T-helper 1 cell treated with Interleukin-12 subunit alpha and Interleukin-12 subunit beta and Interleukin-4 antibody, amounts not matched to agents 30 μg/mL and 1 μg/mL, for 36 hours (primary cell): ENCODE data around the gene PCDHAC2.

Source experiments
- H3K27ac Mint-ChIP-seq: one replicate; pipeline ENCODE4 v1.8.0; 2021; ENCODE audit warnings: mild to moderate bottlenecking, mixed read lengths
- H3K27me3 Mint-ChIP-seq: one replicate; pipeline ENCODE4 v1.8.0; 2021; ENCODE audit warnings: low read depth, mixed read lengths
- H3K36me3 Mint-ChIP-seq: one replicate; pipeline ENCODE4 v1.8.0; 2021; ENCODE audit warnings: low read depth, mixed read lengths
- H3K4me1 Mint-ChIP-seq: one replicate; pipeline ENCODE4 v1.8.0; 2021; ENCODE audit warnings: low read depth, mixed read lengths
- H3K4me3 Mint-ChIP-seq: one replicate; pipeline ENCODE4 v1.8.0; 2021; ENCODE audit warnings: mild to moderate bottlenecking, moderate library complexity, mixed read lengths
- H3K9me3 Mint-ChIP-seq: one replicate; pipeline ENCODE4 v1.8.0; 2021; ENCODE audit warnings: mixed read lengths

Gene PCDHAC2

GRCh38 chr5:140967226-140967893 is 1.1 kb downstream of the PCDHAC2 start:
- Mint-ChIP-seq H3K4me3 (no peak overlapping the region), H3K9me3 (no peaks in the 10 kb centered on the region), H3K27ac (no peak overlapping the region), H3K4me1 (no peaks in the 10 kb centered on the region), H3K27me3 (peaks cover 11% of the 10 kb centered on the region), H3K36me3 (no peaks in the 10 kb centered on the region)

GRCh38 chr5:140969880-140970279 is 3.6 kb downstream of the PCDHAC2 start:
- Mint-ChIP-seq H3K27ac (no peak overlapping the region), H3K36me3 (no peaks in the 10 kb centered on the region), H3K9me3 (no peaks in the 10 kb centered on the region), H3K4me1 (no peaks in the 10 kb centered on the region), H3K4me3 (no peak overlapping the region), H3K27me3 (peaks cover 9% of the 10 kb centered on the region)

GRCh38 chr5:140973550-140973949 is 7.3 kb downstream of the PCDHAC2 start:
- no peak overlapping the region for H3K27ac Mint-ChIP-seq

GRCh38 chr5:140977003-140977402 is 10.7 kb downstream of the PCDHAC2 start:
- no peaks in the 10 kb centered on the region for H3K36me3 Mint-ChIP-seq
- no peaks in the 10 kb centered on the region for H3K9me3 Mint-ChIP-seq
- no peaks in the 10 kb centered on the region for H3K27me3 Mint-ChIP-seq
- H3K4me3 Mint-ChIP-seq: no peak overlapping the region
- H3K4me1 Mint-ChIP-seq: no peaks in the 10 kb centered on the region
- no peak overlapping the region for H3K27ac Mint-ChIP-seq

More at GRCh38 chr5:140973550-140973949, 7.3 kb downstream of the PCDHAC2 start:
- no peak overlapping the region for H3K4me3 Mint-ChIP-seq
- no peaks in the 10 kb centered on the region for H3K9me3 Mint-ChIP-seq
- no peaks in the 10 kb centered on the region for H3K36me3 Mint-ChIP-seq
- H3K4me1 Mint-ChIP-seq: no peaks in the 10 kb centered on the region
- no peaks in the 10 kb centered on the region for H3K27me3 Mint-ChIP-seq

GRCh38 chr5:140978260-140978659 is 12.0 kb downstream of the PCDHAC2 start:
- no peaks in the 10 kb centered on the region for H3K9me3 Mint-ChIP-seq
- no peak overlapping the region for H3K4me3 Mint-ChIP-seq
- no peaks in the 10 kb centered on the region for H3K27me3 Mint-ChIP-seq
- H3K36me3 Mint-ChIP-seq: no peaks in the 10 kb centered on the region
- H3K27ac Mint-ChIP-seq: no peak overlapping the region
- no peaks in the 10 kb centered on the region for H3K4me1 Mint-ChIP-seq

GRCh38 chr5:140978983-140979382 is 12.7 kb downstream of the PCDHAC2 start:
- H3K4me1 Mint-ChIP-seq: no peaks in the 10 kb centered on the region
- no peak overlapping the region for H3K4me3 Mint-ChIP-seq
- H3K27ac Mint-ChIP-seq: no peak overlapping the region
- H3K27me3 Mint-ChIP-seq: no peaks in the 10 kb centered on the region
- H3K9me3 Mint-ChIP-seq: no peaks in the 10 kb centered on the region
- H3K36me3 Mint-ChIP-seq: no peaks in the 10 kb centered on the region

- Mint-ChIP-seq H3K4me3 (no peak overlapping the region), H3K4me1 (no peaks in the 10 kb centered on the region), H3K36me3 (no peaks in the 10 kb centered on the region), H3K9me3 (no peaks in the 10 kb centered on the region), H3K27ac (no peak overlapping the region), H3K27me3 (no peaks in the 10 kb centered on the region)
Observed at GRCh38 chr5:140982083-140982716, 15.9 kb downstream of the PCDHAC2 start.

- Mint-ChIP-seq H3K4me1 (no peaks in the 10 kb centered on the region), H3K27me3 (no peaks in the 10 kb centered on the region)
Observed at GRCh38 chr5:140986117-140986521, 19.8 kb downstream of the PCDHAC2 start.

GRCh38 chr5:140988100-140988499 is 21.8 kb downstream of the PCDHAC2 start:
- H3K4me1 Mint-ChIP-seq: no peaks in the 10 kb centered on the region
- H3K4me3 Mint-ChIP-seq: no peak overlapping the region
- H3K9me3 Mint-ChIP-seq: no peaks in the 10 kb centered on the region
- H3K36me3 Mint-ChIP-seq: no peaks in the 10 kb centered on the region
- no peaks in the 10 kb centered on the region for H3K27me3 Mint-ChIP-seq
- H3K27ac Mint-ChIP-seq: no peak overlapping the region

More at GRCh38 chr5:140986117-140986521, 19.8 kb downstream of the PCDHAC2 start:
- Mint-ChIP-seq H3K4me3 (no peak overlapping the region), H3K36me3 (no peaks in the 10 kb centered on the region), H3K27ac (no peak overlapping the region), H3K9me3 (no peaks in the 10 kb centered on the region)

- H3K27ac Mint-ChIP-seq: no peak overlapping the region
- H3K27me3 Mint-ChIP-seq: no peaks in the 10 kb centered on the region
- no peaks in the 10 kb centered on the region for H3K9me3 Mint-ChIP-seq
- no peaks in the 10 kb centered on the region for H3K4me1 Mint-ChIP-seq
- H3K4me3 Mint-ChIP-seq: no peak overlapping the region
- H3K36me3 Mint-ChIP-seq: no peaks in the 10 kb centered on the region
Observed at GRCh38 chr5:140988608-140989007, 22.3 kb downstream of the PCDHAC2 start.

GRCh38 chr5:140989254-140990020 is 23.2 kb downstream of the PCDHAC2 start:
- Mint-ChIP-seq H3K36me3 (no peaks in the 10 kb centered on the region), H3K4me3 (no peak overlapping the region), H3K27ac (no peak overlapping the region), H3K4me1 (no peaks in the 10 kb centered on the region), H3K27me3 (no peaks in the 10 kb centered on the region), H3K9me3 (no peaks in the 10 kb centered on the region)

- H3K4me3 Mint-ChIP-seq: no peak overlapping the region
- H3K9me3 Mint-ChIP-seq: no peaks in the 10 kb centered on the region
- no peaks in the 10 kb centered on the region for H3K4me1 Mint-ChIP-seq
- no peaks in the 10 kb centered on the region for H3K36me3 Mint-ChIP-seq
- no peak overlapping the region for H3K27ac Mint-ChIP-seq
- no peaks in the 10 kb centered on the region for H3K27me3 Mint-ChIP-seq
Observed at GRCh38 chr5:140992828-140993227, 26.6 kb downstream of the PCDHAC2 start.

- H3K9me3 Mint-ChIP-seq: no peaks in the 10 kb centered on the region
- H3K4me1 Mint-ChIP-seq: no peaks in the 10 kb centered on the region
- peaks cover 2% of the 10 kb centered on the region for H3K27me3 Mint-ChIP-seq
- no peak overlapping the region for H3K4me3 Mint-ChIP-seq
- no peaks in the 10 kb centered on the region for H3K36me3 Mint-ChIP-seq
- no peak overlapping the region for H3K27ac Mint-ChIP-seq
Observed at GRCh38 chr5:140996060-140996459, 29.8 kb downstream of the PCDHAC2 start.

- Mint-ChIP-seq H3K9me3 (peaks cover 3% of the 10 kb centered on the region), H3K4me1 (no peaks in the 10 kb centered on the region), H3K27ac (no peak overlapping the region), H3K27me3 (peaks cover 14% of the 10 kb centered on the region), H3K36me3 (no peaks in the 10 kb centered on the region), H3K4me3 (no peak overlapping the region)
Observed at GRCh38 chr5:140998921-140999410, 32.7 kb downstream of the PCDHAC2 start.

- Mint-ChIP-seq H3K4me1 (no peaks in the 10 kb centered on the region), H3K27me3 (peaks cover 14% of the 10 kb centered on the region), H3K9me3 (peaks cover 3% of the 10 kb centered on the region), H3K4me3 (no peak overlapping the region), H3K36me3 (no peaks in the 10 kb centered on the region), H3K27ac (no peak overlapping the region)
Observed at GRCh38 chr5:141001446-141001843, 35.2 kb downstream of the PCDHAC2 start.
